Mucosa of descending colon (tissue), 3 donors: ENCODE data around the gene PDIK1L. TPM values are rescaled to one million over a fixed set of nuclear protein-coding genes. Genes with fewer than 3 reads are reported as not detected.

ENCODE experiments used
- ATAC-seq: fragments of 200-7000 bp; cut with Tn5 transposase; one replicate; pipeline ENCODE4 v1.9.1; 2020; ENCODE audit warnings: mild to moderate bottlenecking, moderate library complexity
- DNase-seq, 3 donors: peaks; one replicate each; pipeline ENCODE4 v3.0.0-alpha.2; 2020
- H3K36me3 ChIP-seq: fragments of 200-600 bp; one replicate; pipeline ENCODE4 v1.8.0; 2021; ENCODE audit warnings: low read depth, mild to moderate bottlenecking
- H3K4me1 ChIP-seq: fragments of 200-600 bp; one replicate; pipeline ENCODE4 v1.8.0; 2021; ENCODE audit warnings: low read depth, mild to moderate bottlenecking
- H3K4me3 ChIP-seq: fragments of 200-600 bp; one replicate; pipeline ENCODE4 v1.8.0; 2021; ENCODE audit warnings: mild to moderate bottlenecking
- H3K9me3 ChIP-seq: fragments of 200-600 bp; one replicate; pipeline ENCODE4 v1.8.0; 2021; ENCODE audit warnings: mild to moderate bottlenecking
- intact Hi-C, 2 donors: fragments of 100-400 bp; cut with DNase I in 1 of 2; cut with micrococcal nuclease in 1 of 2; formaldehyde crosslinking; loops; one replicate each; pipeline versions ENCODE4 v1.11.0 to v1.11.1; 2022; cut with DNase I, micrococcal nuclease
- total RNA-seq, 3 donors: library from RNA; stranded (reverse); fragmentation: NEBNext Ultra II Directional in 2 of 3; extraction: Animal tissue kit (Norgen Biotek cat#: 25700) in 2 of 3; gene quantifications; one replicate each; pipeline versions ENCODE4 v1.2.1 to v1.2.4, GENCODE V29; 2021 to 2023
- TF ChIP-seq, protein P1 (sequence below): fragments of 200-600 bp; IDR thresholded peaks from one replicate; pipeline ENCODE4 v1.8.0; 2022; ENCODE audit warnings: antibody characterized with exemption, mild to moderate bottlenecking
- donor health status: DM: no; HTN: no; CAD: no; lungs with moderate emphysema.
- donor health status: DM: no; HTN: no; CAD: no.
- donor health status: DM: no; HTN: yes; CAD: no.

PDIK1L gene
- total RNA-seq, 3 donors from 2014 or later, result 12.9 to 17.0 (median 15.0) TPM

GRCh38 chr1:26077524-26077923, 34.1 kb upstream of the PDIK1L start:
- ATAC-seq (no peak), DNase-seq (no peak)
- TF ChIP-seq, protein P1, sequence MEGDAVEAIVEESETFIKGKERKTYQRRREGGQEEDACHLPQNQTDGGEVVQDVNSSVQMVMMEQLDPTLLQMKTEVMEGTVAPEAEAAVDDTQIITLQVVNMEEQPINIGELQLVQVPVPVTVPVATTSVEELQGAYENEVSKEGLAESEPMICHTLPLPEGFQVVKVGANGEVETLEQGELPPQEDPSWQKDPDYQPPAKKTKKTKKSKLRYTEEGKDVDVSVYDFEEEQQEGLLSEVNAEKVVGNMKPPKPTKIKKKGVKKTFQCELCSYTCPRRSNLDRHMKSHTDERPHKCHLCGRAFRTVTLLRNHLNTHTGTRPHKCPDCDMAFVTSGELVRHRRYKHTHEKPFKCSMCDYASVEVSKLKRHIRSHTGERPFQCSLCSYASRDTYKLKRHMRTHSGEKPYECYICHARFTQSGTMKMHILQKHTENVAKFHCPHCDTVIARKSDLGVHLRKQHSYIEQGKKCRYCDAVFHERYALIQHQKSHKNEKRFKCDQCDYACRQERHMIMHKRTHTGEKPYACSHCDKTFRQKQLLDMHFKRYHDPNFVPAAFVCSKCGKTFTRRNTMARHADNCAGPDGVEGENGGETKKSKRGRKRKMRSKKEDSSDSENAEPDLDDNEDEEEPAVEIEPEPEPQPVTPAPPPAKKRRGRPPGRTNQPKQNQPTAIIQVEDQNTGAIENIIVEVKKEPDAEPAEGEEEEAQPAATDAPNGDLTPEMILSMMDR, result no peak
- no peaks in the 10 kb centered on the region for H3K36me3 ChIP-seq
- H3K4me3 ChIP-seq, result no peak overlapping the region
- peaks cover 2% of the 10 kb centered on the region for H3K4me1 ChIP-seq
- intact Hi-C loops, result no loop called here
- H3K9me3 ChIP-seq, result no peaks in the 10 kb centered on the region

DNA sequence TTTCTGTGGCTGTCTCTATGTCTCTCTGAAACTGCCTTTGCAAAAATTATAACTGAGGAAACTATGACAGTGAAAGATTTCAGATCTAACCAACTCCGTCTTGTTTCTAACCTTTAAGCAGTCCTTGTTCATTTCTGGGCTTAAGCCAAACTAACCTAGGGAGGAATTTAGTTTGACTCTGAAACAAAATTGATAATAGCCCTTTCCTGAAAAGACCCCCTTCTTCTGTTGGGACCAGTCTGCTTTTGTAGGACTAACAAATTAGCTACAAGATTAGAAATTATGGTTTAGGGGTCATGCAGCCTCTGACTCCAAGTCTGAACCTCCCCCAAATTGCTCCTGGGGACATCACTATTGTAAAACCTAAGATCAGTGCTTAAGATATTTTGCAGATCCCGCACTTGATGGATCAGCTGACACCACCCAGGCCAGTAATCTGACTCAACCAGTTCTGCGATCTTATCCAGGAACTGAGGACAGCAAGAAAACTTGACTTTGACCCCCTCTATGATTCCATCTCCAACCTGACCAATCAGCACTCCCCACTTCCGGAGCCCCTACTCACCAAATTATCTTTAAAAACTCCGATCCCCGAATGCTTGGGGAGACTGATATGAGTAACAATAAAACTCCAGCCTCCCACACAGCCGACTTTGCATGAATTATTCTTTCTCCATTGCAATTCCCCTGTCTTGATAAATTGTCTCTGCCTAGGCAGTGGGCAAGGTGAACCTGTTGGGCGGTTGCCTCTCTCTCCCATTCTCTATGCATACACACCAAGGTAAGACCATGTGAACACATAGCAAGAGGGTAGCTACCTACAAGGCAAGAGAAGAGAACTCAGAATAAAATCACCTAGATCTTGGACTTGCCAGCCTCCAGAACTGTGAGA, 33.1 kb upstream of the PDIK1L start:
- H3K4me3 ChIP-seq, result no peak overlapping the region
- DNase-seq (peak in 1 of 3 donors; percentile 53), ATAC-seq (peak; percentile 77)
- intact Hi-C loops, result no loop called here
- TF ChIP-seq, protein P1, result no peak
- H3K4me1 ChIP-seq, result peaks cover 2% of the 10 kb centered on the region
- no peaks in the 10 kb centered on the region for H3K36me3 ChIP-seq
- no peaks in the 10 kb centered on the region for H3K9me3 ChIP-seq

- Histone ChIP-seq H3K4me1 (peaks cover 2% of the 10 kb centered on the region), H3K4me3 (no peak overlapping the region), H3K9me3 (no peaks in the 10 kb centered on the region), H3K36me3 (no peaks in the 10 kb centered on the region)
- DNase-seq, result no peak
- intact Hi-C loops, result no loop called here
- ATAC-seq, result no peak
- TF ChIP-seq, protein P1, result no peak
Observed at GRCh38 chr1:26079178-26079563, 32.5 kb upstream of the PDIK1L start.

- no peaks in the 10 kb centered on the region for H3K36me3 ChIP-seq
- no peak overlapping the region for H3K4me3 ChIP-seq
- no peaks in the 10 kb centered on the region for H3K9me3 ChIP-seq
- intact Hi-C loops, result no loop called here
- DNase-seq (no peak), ATAC-seq (no peak)
- TF ChIP-seq, protein P1, result no peak
- peaks cover 2% of the 10 kb centered on the region for H3K4me1 ChIP-seq
Observed at GRCh38 chr1:26079960-26080814, 31.4 kb upstream of the PDIK1L start.

DNA sequence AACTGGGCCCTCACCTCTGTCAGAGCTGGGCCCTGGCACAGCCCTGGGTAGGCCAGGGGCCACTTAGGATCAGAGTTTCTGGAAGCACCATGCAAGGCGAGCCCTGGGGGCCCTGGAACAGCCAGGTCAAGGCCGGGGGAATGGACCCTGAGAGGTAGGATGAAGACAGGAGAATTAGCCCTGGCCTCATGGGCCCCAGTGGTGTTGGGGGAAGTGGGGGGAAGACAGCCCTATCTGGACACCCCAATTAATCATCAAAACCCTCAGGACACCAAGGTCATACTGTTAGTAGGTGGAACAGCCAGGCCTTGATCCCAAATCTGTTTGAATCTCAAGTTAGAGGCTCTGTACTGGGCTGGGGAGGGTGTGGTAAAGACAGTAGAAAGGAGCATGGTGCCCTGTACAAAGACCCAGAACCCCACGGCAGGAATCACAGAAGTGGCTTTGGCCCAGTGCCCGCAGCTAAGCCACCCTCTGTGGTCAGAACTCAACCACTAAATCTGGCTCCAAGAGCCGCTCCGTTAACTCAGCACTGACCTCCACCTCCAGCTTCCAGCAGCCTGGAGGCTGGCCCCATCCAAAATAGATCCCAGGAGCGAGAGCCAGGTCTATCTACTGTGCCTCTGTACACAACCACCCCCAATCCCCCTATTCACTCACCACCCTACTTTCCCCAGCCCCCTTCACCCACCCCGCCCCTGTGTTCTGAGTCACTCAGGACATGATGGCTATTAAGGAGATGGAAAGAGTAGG, 30.2 kb upstream of the PDIK1L start:
- no peak overlapping the region for H3K4me3 ChIP-seq
- intact Hi-C loops, result no loop called here
- no peak for ATAC-seq
- no peak for DNase-seq
- peaks cover 2% of the 10 kb centered on the region for H3K4me1 ChIP-seq
- TF ChIP-seq, protein P1, result no peak
- H3K9me3 ChIP-seq, result no peaks in the 10 kb centered on the region
- H3K36me3 ChIP-seq, result no peaks in the 10 kb centered on the region
